H9 (cell line): ENCODE measurements around the gene NKAPL. TPM values are rescaled to one million over a fixed set of nuclear protein-coding genes. Genes with fewer than 3 reads are reported as not detected.
A peak's percentile ranks its signal among the peaks of the same experiment; 100 is the strongest.

Experiments used
- DNase-seq: peaks from one replicate; pipeline ENCODE4 v3.0.0-alpha.2; 2017
- H2AFZ ChIP-seq: one replicate; pipeline ENCODE4 v1.6.1; 2013; ENCODE audit warnings: mild to moderate bottlenecking, low read length, control low read depth, moderate library complexity
- H2AK5ac ChIP-seq: 2 replicates; pipeline ENCODE4 v1.6.1; 2013; ENCODE audit warnings: low read length, control low read depth, mixed read lengths; ENCODE audit not compliant: insufficient read length
- H2BK120ac ChIP-seq: one replicate; pipeline ENCODE4 v1.6.1; 2013; ENCODE audit warnings: low read depth, mild to moderate bottlenecking, low read length, control low read depth, inconsistent platforms; ENCODE audit not compliant: poor library complexity, severe bottlenecking
- H2BK12ac ChIP-seq: 2 replicates; pipeline ENCODE4 v1.6.1; 2013; ENCODE audit warnings: low read length, control low read depth, mixed read lengths, low read depth; ENCODE audit not compliant: insufficient read length
- H2BK15ac ChIP-seq: 2 replicates; pipeline ENCODE4 v1.6.1; 2013; ENCODE audit warnings: low read depth, low read length, control low read depth
- H2BK20ac ChIP-seq: one replicate; pipeline ENCODE4 v1.6.1; 2013; ENCODE audit warnings: low read depth, mild to moderate bottlenecking, low read length, control low read depth, inconsistent platforms; ENCODE audit not compliant: poor library complexity, severe bottlenecking
- H2BK5ac ChIP-seq: 2 replicates; pipeline ENCODE4 v1.6.1; 2013; ENCODE audit warnings: low read length, control low read depth, mixed read lengths; ENCODE audit not compliant: insufficient read length
- H3K14ac ChIP-seq: 2 replicates; pipeline ENCODE4 v1.6.1; 2013; ENCODE audit warnings: low read length, control low read depth; ENCODE audit not compliant: insufficient read depth
- H3K18ac ChIP-seq: 2 replicates; pipeline ENCODE4 v1.6.1; 2013; ENCODE audit warnings: low read depth, mild to moderate bottlenecking, mixed read lengths, low read length, control low read depth; ENCODE audit not compliant: insufficient read length
- H3K23ac ChIP-seq: 2 replicates; pipeline ENCODE4 v1.6.1; 2013; ENCODE audit warnings: low read length, control low read depth, mixed read lengths, low read depth; ENCODE audit not compliant: insufficient read length
- H3K23me2 ChIP-seq: 2 replicates; pipeline ENCODE4 v1.6.1; 2013; ENCODE audit warnings: low read depth, mild to moderate bottlenecking, mixed read lengths, low read length, control low read depth; ENCODE audit not compliant: insufficient read length, poor library complexity, severe bottlenecking
- H3K27ac ChIP-seq: 2 replicates; pipeline ENCODE4 v1.5.1; 2013; ENCODE audit warnings: low read length, control low read depth, mixed read lengths, low read depth; ENCODE audit not compliant: insufficient read length
- H3K27me3 ChIP-seq: 2 replicates; pipeline ENCODE4 v1.6.1; 2013; ENCODE audit warnings: low read length, control low read depth, inconsistent platforms; ENCODE audit not compliant: insufficient read depth
- H3K4ac ChIP-seq: 2 replicates; pipeline ENCODE4 v1.6.1; 2013; ENCODE audit warnings: low read depth, mild to moderate bottlenecking, control low read depth, inconsistent platforms, low read length, moderate library complexity
- H3K4me1 ChIP-seq: 2 replicates; pipeline ENCODE4 v1.6.1; 2013; ENCODE audit warnings: low read length, control low read depth, inconsistent platforms; ENCODE audit not compliant: insufficient read depth
- H3K4me2 ChIP-seq: 2 replicates; pipeline ENCODE4 v1.6.1; 2013; ENCODE audit warnings: low read length, control low read depth, mixed read lengths; ENCODE audit not compliant: insufficient read length, insufficient read depth
- H3K56ac ChIP-seq: 2 replicates; pipeline ENCODE4 v1.6.1; 2013; ENCODE audit warnings: low read depth, mild to moderate bottlenecking, mixed read lengths, low read length, control low read depth; ENCODE audit not compliant: insufficient read length
- H3K79me1 ChIP-seq: 2 replicates; pipeline ENCODE4 v1.6.1; 2013; ENCODE audit warnings: low read depth, mild to moderate bottlenecking, moderate library complexity, low read length, control low read depth, inconsistent platforms; ENCODE audit not compliant: insufficient read depth, poor library complexity, severe bottlenecking
- H3K79me2 ChIP-seq: 2 replicates; pipeline ENCODE4 v1.6.1; 2013; ENCODE audit warnings: low read length, control low read depth, inconsistent platforms; ENCODE audit not compliant: insufficient read depth
- H3K9ac ChIP-seq: 2 replicates; pipeline ENCODE4 v1.6.1; 2013; ENCODE audit warnings: low read length, control low read depth, mixed read lengths; ENCODE audit not compliant: insufficient read length; ENCODE audit errors: extremely low read depth
- H3K9me3 ChIP-seq: one replicate; pipeline ENCODE4 v1.6.1; 2013; ENCODE audit warnings: low read depth, low read length, inconsistent platforms; ENCODE audit not compliant: control insufficient read depth
- H3T11ph ChIP-seq: one replicate; pipeline ENCODE4 v1.6.1; 2013; ENCODE audit warnings: mild to moderate bottlenecking, low read length, control low read depth, inconsistent platforms
- H4K20me1 ChIP-seq: one replicate; pipeline ENCODE4 v1.6.1; 2013; ENCODE audit not compliant: control insufficient read depth, insufficient read length, insufficient read depth
- H4K5ac ChIP-seq: 2 replicates; pipeline ENCODE4 v1.6.1; 2013; ENCODE audit warnings: low read depth, mild to moderate bottlenecking, mixed read lengths, low read length, control low read depth; ENCODE audit not compliant: insufficient read length
- H4K8ac ChIP-seq: replicated peaks from 2 replicates; pipeline ENCODE4 v1.6.1; 2013; ENCODE audit warnings: low read length, control low read depth, mixed read lengths, low read depth; ENCODE audit not compliant: insufficient read length
- H4K91ac ChIP-seq: 2 replicates; pipeline ENCODE4 v1.6.1; 2013; ENCODE audit warnings: low read depth, mild to moderate bottlenecking, moderate library complexity, mixed read lengths, low read length, control low read depth; ENCODE audit not compliant: insufficient read length
- H3K27ac Mint-ChIP-seq, 3 experiments: 2 replicates in 2 of 3; 3 replicates in 1 of 3; pipeline ENCODE4 v1.8.0; 2020 to 2021; ENCODE audit warnings: mixed read lengths in 3 of 3, mild to moderate bottlenecking in 1 of 3, moderate library complexity in 1 of 3
- H3K27me3 Mint-ChIP-seq: 2 replicates; pipeline ENCODE4 v1.8.0; 2021; ENCODE audit warnings: low read depth, mild to moderate bottlenecking, moderate library complexity, mixed read lengths
- H3K36me3 Mint-ChIP-seq, 3 experiments: 2 replicates in 2 of 3; 3 replicates in 1 of 3; pipeline ENCODE4 v1.8.0; 2020 to 2021; ENCODE audit warnings: low read depth in 3 of 3, mixed read lengths in 3 of 3; ENCODE audit not compliant: insufficient read depth in 1 of 3
- H3K4me1 Mint-ChIP-seq, 2 experiments: 2 replicates each; pipeline ENCODE4 v1.8.0; 2020; ENCODE audit warnings: mixed read lengths in 2 of 2
- H3K4me3 Mint-ChIP-seq, 2 experiments: 2 replicates in 1 of 2; 3 replicates in 1 of 2; pipeline ENCODE4 v1.8.0; 2020 to 2021; ENCODE audit warnings: mild to moderate bottlenecking in 2 of 2, mixed read lengths in 2 of 2, moderate library complexity in 1 of 2
- H3K9me3 Mint-ChIP-seq, 2 experiments: 2 replicates in 1 of 2; 3 replicates in 1 of 2; pipeline ENCODE4 v1.8.0; 2020; ENCODE audit warnings: mild to moderate bottlenecking in 2 of 2, mixed read lengths in 2 of 2, moderate library complexity in 1 of 2
- WGBS: extraction: QIAGEN DNeasy Blood & Tissue Kit; methylation state at CpG from one replicate; pipeline ENCODE4 v1.1.7; 2013; ENCODE audit warnings: missing lambda C conversion rate, low lambda C conversion rate, mixed read lengths; ENCODE audit not compliant: insufficient read length; ENCODE audit errors: extremely low coverage; 5-methylcytosine and 5-hydroxymethylcytosine counted together
- total RNA-seq: library from RNA; stranded (reverse); gene quantifications from 2 replicates; pipeline ENCODE4 v1.2.1, GENCODE V29; 2021
- TF ChIP-seq, protein P1 (sequence below): fragments of 200-600 bp; sonication (generic); conservative IDR thresholded peaks from 3 replicates; pipeline ENCODE4 v1.8.0; 2021; ENCODE audit warnings: antibody characterized with exemption, mild to moderate bottlenecking

NKAPL gene
- total RNA-seq, 1 experiment from 2014 or later, result not detected

DNA sequence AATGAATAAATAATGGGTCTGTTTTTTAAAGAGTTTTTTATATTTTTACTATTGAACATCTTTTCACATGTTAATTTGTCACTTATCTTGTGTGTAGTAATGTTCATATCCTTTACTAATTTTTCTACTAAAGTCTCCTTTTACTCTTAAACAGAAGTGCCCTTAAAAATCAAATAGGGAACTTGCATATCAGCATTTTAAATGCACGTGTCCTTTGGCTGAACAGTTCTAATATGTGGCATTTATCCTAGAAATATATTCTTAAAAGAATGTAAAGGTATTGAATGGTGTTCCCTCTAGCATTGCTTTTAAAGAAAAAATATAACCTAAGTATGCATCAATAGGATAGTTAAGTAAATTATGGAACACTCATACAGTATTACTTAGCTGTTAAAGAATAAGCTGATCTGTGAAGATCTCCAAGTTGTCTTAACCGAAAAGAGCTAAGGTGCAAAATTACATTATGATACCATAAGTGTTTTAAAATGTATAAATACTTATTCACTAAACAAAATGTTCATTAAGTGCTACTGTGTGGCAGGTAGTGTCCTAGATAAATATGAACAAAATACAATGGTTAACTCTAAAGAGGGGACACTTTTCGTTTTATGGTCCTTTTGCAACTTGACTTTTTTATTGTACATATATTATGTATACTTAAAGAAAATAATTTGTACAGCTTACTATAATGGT is 21.6 kb downstream of the NKAPL start:
- Histone ChIP-seq H2AFZ (no peak overlapping the region), H4K91ac (no peak overlapping the region), H2BK15ac (no peak overlapping the region), H4K5ac (no peak overlapping the region), H4K20me1 (no peaks in the 10 kb centered on the region), H2BK120ac (no peak overlapping the region), H3K23ac (no peak overlapping the region), H3K27ac (no peak overlapping the region), H3K14ac (no peak overlapping the region), H2BK5ac (no peak overlapping the region), H3K56ac (no peak overlapping the region), H3K9ac (peak overlapping the region; percentile 62), H2AK5ac (no peak overlapping the region), H3T11ph (no peak overlapping the region), H4K8ac (no peak overlapping the region), H2BK20ac (no peak overlapping the region), H3K4me2 (peak overlapping the region; percentile 93), H3K79me2 (no peaks in the 10 kb centered on the region; the same call in 1 of the 2 replicates), H3K4ac (no peak overlapping the region), H3K4me1 (no peaks in the 10 kb centered on the region), H3K23me2 (peaks cover 4% of the 10 kb centered on the region), H3K79me1 (no peaks in the 10 kb centered on the region), H3K9me3 (no peaks in the 10 kb centered on the region), H3K18ac (no peak overlapping the region), H2BK12ac (no peak overlapping the region), H3K27me3 (no peaks in the 10 kb centered on the region)
- peaks cover 5 to 31% (median 28%) of the 10 kb centered on the region in 3 experiments; a peak in 6 of 7 replicates for H3K36me3 Mint-ChIP-seq
- TF ChIP-seq, protein P1, sequence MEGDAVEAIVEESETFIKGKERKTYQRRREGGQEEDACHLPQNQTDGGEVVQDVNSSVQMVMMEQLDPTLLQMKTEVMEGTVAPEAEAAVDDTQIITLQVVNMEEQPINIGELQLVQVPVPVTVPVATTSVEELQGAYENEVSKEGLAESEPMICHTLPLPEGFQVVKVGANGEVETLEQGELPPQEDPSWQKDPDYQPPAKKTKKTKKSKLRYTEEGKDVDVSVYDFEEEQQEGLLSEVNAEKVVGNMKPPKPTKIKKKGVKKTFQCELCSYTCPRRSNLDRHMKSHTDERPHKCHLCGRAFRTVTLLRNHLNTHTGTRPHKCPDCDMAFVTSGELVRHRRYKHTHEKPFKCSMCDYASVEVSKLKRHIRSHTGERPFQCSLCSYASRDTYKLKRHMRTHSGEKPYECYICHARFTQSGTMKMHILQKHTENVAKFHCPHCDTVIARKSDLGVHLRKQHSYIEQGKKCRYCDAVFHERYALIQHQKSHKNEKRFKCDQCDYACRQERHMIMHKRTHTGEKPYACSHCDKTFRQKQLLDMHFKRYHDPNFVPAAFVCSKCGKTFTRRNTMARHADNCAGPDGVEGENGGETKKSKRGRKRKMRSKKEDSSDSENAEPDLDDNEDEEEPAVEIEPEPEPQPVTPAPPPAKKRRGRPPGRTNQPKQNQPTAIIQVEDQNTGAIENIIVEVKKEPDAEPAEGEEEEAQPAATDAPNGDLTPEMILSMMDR, result no peak
- no CpG with 5 or more reads among the region's 3 CpGs for WGBS
- no peaks in the 10 kb centered on the region for H3K9me3 Mint-ChIP-seq
- H3K4me3 Mint-ChIP-seq, result peak overlapping the region; percentile 95 to 97
- DNase-seq, result no peak
- H3K27ac Mint-ChIP-seq, result no peak overlapping the region
- H3K27me3 Mint-ChIP-seq, result peaks cover 1% of the 10 kb centered on the region; the same call in 1 of the 2 replicates
- H3K4me1 Mint-ChIP-seq, result peaks cover 13% of the 10 kb centered on the region in 2 experiments
